T-cell (primary cell): ENCODE results near the gene TIMM44. TPM values are rescaled to one million over a fixed set of nuclear protein-coding genes. Genes with fewer than 3 reads are reported as not detected.

ENCODE experiments used
- ATAC-seq, 4 experiments: fragments of 200-7000 bp in 3 of 4; fragments of 150-1000 bp in 1 of 4; cut with Tn5 transposase; replicated peaks in 1 of 4; 1 replicate in 3 of 4; 2 replicates in 1 of 4; pipeline ENCODE4 v1.10.0; 2021; ENCODE audit warnings: moderate library complexity in 3 of 4, mild to moderate bottlenecking in 2 of 4, moderate number of reproducible peaks in 1 of 4
- CTCF ChIA-PET, 2 donors: fragments of 300-600 bp; sonication (Branson Sonifier 250); formaldehyde crosslinking; loops; one replicate each; lab custom pipeline; 2022; ENCODE audit warnings: antibody characterized with exemption in 2 of 2; lab: Charles Lee
- POLR2A ChIA-PET, 2 donors: fragments of 300-600 bp; sonication (Branson Sonifier 250); formaldehyde crosslinking; loops; one replicate each; lab custom pipeline; 2022; ENCODE audit warnings: antibody characterized with exemption in 2 of 2; lab: Charles Lee
- DNase-seq, 35 experiments: peaks; one replicate each; pipeline versions ENCODE4 v3.0.0 to v3.0.0-alpha.2; 2013 to 2023
- H3K27ac ChIP-seq: one replicate; pipeline ENCODE4 v1.5.1; 2013; ENCODE audit warnings: low read length
- H3K27me3 ChIP-seq, 2 experiments: replicated peaks in 1 of 2; 1 replicate in 1 of 2; 2 replicates in 1 of 2; pipeline versions ENCODE4 v1.6.1 to v1.7.0; 2013; ENCODE audit warnings: low read length in 1 of 2, mixed read lengths in 1 of 2; ENCODE audit not compliant: control insufficient read depth in 2 of 2, insufficient read depth in 2 of 2; ENCODE audit errors: extremely low read depth in 1 of 2
- H3K36me3 ChIP-seq, 2 donors: 1 replicate in 1 of 2; 2 replicates in 1 of 2; pipeline versions ENCODE4 v1.6.1 to v1.7.0; 2013; ENCODE audit warnings: low read length in 1 of 2; ENCODE audit not compliant: control insufficient read depth in 2 of 2, insufficient read depth in 1 of 2; ENCODE audit errors: extremely low read depth in 1 of 2
- H3K4me1 ChIP-seq, 2 experiments: 1 replicate in 1 of 2; 2 replicates in 1 of 2; pipeline versions ENCODE4 v1.6.1 to v1.7.0; 2013; ENCODE audit warnings: low read length in 2 of 2, mixed read lengths in 1 of 2; ENCODE audit not compliant: insufficient read depth in 2 of 2, control insufficient read depth in 1 of 2; ENCODE audit errors: extremely low read depth in 1 of 2
- H3K4me3 ChIP-seq, 2 donors: 1 replicate in 1 of 2; 2 replicates in 1 of 2; pipeline versions ENCODE4 v1.5.1 to v1.7.0; 2013; ENCODE audit warnings: mild to moderate bottlenecking in 2 of 2, low read length in 1 of 2, moderate library complexity in 1 of 2; ENCODE audit not compliant: control insufficient read depth in 1 of 2; ENCODE audit errors: extremely low read depth in 1 of 2
- H3K9me3 ChIP-seq: 2 replicates; pipeline ENCODE4 v1.7.0; 2013
- H3K27ac Mint-ChIP-seq, 2 donors: one replicate each; pipeline ENCODE4 v1.8.0; 2020 to 2021; ENCODE audit warnings: mild to moderate bottlenecking in 2 of 2, mixed read lengths in 2 of 2
- H3K27me3 Mint-ChIP-seq, 2 donors: one replicate each; pipeline ENCODE4 v1.8.0; 2021 to 2022; ENCODE audit warnings: mixed read lengths in 2 of 2
- H3K36me3 Mint-ChIP-seq: one replicate; pipeline ENCODE4 v1.8.0; 2021; ENCODE audit warnings: mixed read lengths
- H3K4me1 Mint-ChIP-seq, 3 donors: one replicate each; pipeline ENCODE4 v1.8.0; 2020 to 2022; ENCODE audit warnings: mixed read lengths in 3 of 3, mild to moderate bottlenecking in 1 of 3
- H3K4me3 Mint-ChIP-seq, 3 donors: one replicate each; pipeline ENCODE4 v1.8.0; 2020 to 2022; ENCODE audit warnings: mild to moderate bottlenecking in 3 of 3, mixed read lengths in 3 of 3, moderate library complexity in 3 of 3
- H3K9me3 Mint-ChIP-seq, 3 donors: one replicate each; pipeline ENCODE4 v1.8.0; 2020 to 2022; ENCODE audit warnings: mixed read lengths in 3 of 3
- WGBS: methylation state at CpG from one replicate; pipeline ENCODE4 v1.1.5; 2013; ENCODE audit warnings: missing lambda C conversion rate; ENCODE audit not compliant: insufficient coverage; 5-methylcytosine and 5-hydroxymethylcytosine counted together
- total RNA-seq, 35 experiments: library from RNA in 6 of 35; stranded (reverse) in 6 of 35; fragments of 120-200 nt in 1 of 35; gene quantifications; one replicate each; pipeline versions ENCODE4 v1.2.1 to v1.2.4 and lab custom pipeline; 2013 to 2026

The TIMM44 gene
- total RNA-seq, 5 donors from 2014 or later (not counting 1 experiment from before 2014, with no cell fraction given) = 72.7 to 99.4 (median 90.3) TPM

GRCh38 chr19:7978179-7978825 lies 34.8 kb upstream of the TIMM44 start:
- H3K4me1 ChIP-seq = no peaks in the 10 kb centered on the region
- H3K4me3 ChIP-seq = no peak overlapping the region
- H3K4me3 Mint-ChIP-seq = no peak overlapping the region
- H3K27me3 ChIP-seq = no peaks in the 10 kb centered on the region
- ChIA-PET POLR2A (no interaction called here), CTCF (no interaction called here)
- ATAC-seq = no peak
- H3K36me3 Mint-ChIP-seq = peaks cover 29% of the 10 kb centered on the region
- H3K27ac Mint-ChIP-seq = no peak overlapping the region
- WGBS = 99% methylated on average over 9 of the region's 12 CpGs
- no peaks in the 10 kb centered on the region for H3K9me3 Mint-ChIP-seq
- H3K27ac ChIP-seq = no peak overlapping the region
- no peaks in the 10 kb centered on the region for H3K9me3 ChIP-seq
- no peak for DNase-seq
- H3K4me1 Mint-ChIP-seq = no peaks in the 10 kb centered on the region
- H3K27me3 Mint-ChIP-seq = no peaks in the 10 kb centered on the region
- H3K36me3 ChIP-seq = peaks cover 24 to 74% of the 10 kb centered on the region in 2 donors

- no peak for ATAC-seq
- Histone ChIP-seq H3K27ac (no peak overlapping the region), H3K4me3 (no peak overlapping the region), H3K9me3 (no peaks in the 10 kb centered on the region), H3K4me1 (no peaks in the 10 kb centered on the region), H3K27me3 (no peaks in the 10 kb centered on the region), H3K36me3 (peaks cover 24 to 68% of the 10 kb centered on the region in 2 donors)
- ChIA-PET POLR2A (no interaction called here), CTCF (no interaction called here)
- no peak for DNase-seq
- Mint-ChIP-seq H3K36me3 (peaks cover 24% of the 10 kb centered on the region), H3K4me3 (no peak overlapping the region), H3K27ac (no peak overlapping the region), H3K4me1 (no peaks in the 10 kb centered on the region), H3K9me3 (no peaks in the 10 kb centered on the region), H3K27me3 (no peaks in the 10 kb centered on the region)
- 94% methylated on average over 5 of the region's 6 CpGs for WGBS
These were observed 34.2 kb upstream of the TIMM44 start for GRCh38 chr19:7977723-7978040.

GRCh38 chr19:7977021-7977722 lies 33.7 kb upstream of the TIMM44 start:
- peaks cover 25 to 65% of the 10 kb centered on the region in 2 donors for H3K36me3 ChIP-seq
- Mint-ChIP-seq H3K4me1 (no peaks in the 10 kb centered on the region), H3K27me3 (no peaks in the 10 kb centered on the region), H3K4me3 (no peak overlapping the region), H3K36me3 (peaks cover 20% of the 10 kb centered on the region), H3K27ac (no peak overlapping the region), H3K9me3 (no peaks in the 10 kb centered on the region)
- no peaks in the 10 kb centered on the region for H3K27me3 ChIP-seq
- ChIA-PET CTCF (no interaction called here), POLR2A (no interaction called here)
- DNase-seq (no peak), ATAC-seq (no peak)
- H3K4me3 ChIP-seq = no peak overlapping the region
- 100% methylated on average over 10 of the region's 15 CpGs for WGBS
- H3K27ac ChIP-seq = no peak overlapping the region
- no peaks in the 10 kb centered on the region for H3K4me1 ChIP-seq
- H3K9me3 ChIP-seq = no peaks in the 10 kb centered on the region

GRCh38 chr19:7976461-7976860 lies 33.0 kb upstream of the TIMM44 start:
- H3K9me3 Mint-ChIP-seq = no peaks in the 10 kb centered on the region
- no peak for ATAC-seq
- H3K27ac Mint-ChIP-seq = no peak overlapping the region
- H3K4me3 ChIP-seq = no peak overlapping the region
- no peaks in the 10 kb centered on the region for H3K4me1 ChIP-seq
- H3K9me3 ChIP-seq = no peaks in the 10 kb centered on the region
- POLR2A ChIA-PET = no interaction called here
- no peak overlapping the region for H3K27ac ChIP-seq
- DNase-seq = no peak
- peaks cover 28 to 73% of the 10 kb centered on the region in 2 donors for H3K36me3 ChIP-seq
- H3K36me3 Mint-ChIP-seq = peaks cover 18% of the 10 kb centered on the region
- no peaks in the 10 kb centered on the region for H3K4me1 Mint-ChIP-seq
- WGBS = 70% methylated on average over 1 of the region's 4 CpGs
- CTCF ChIA-PET = no interaction called here
- H3K27me3 Mint-ChIP-seq = no peaks in the 10 kb centered on the region
- no peak overlapping the region for H3K4me3 Mint-ChIP-seq
- H3K27me3 ChIP-seq = no peaks in the 10 kb centered on the region

GRCh38 chr19:7975037-7975436 lies 31.6 kb upstream of the TIMM44 start:
- H3K9me3 ChIP-seq = no peaks in the 10 kb centered on the region
- Mint-ChIP-seq H3K9me3 (no peaks in the 10 kb centered on the region), H3K27me3 (no peaks in the 10 kb centered on the region), H3K4me1 (no peaks in the 10 kb centered on the region), H3K4me3 (no peak overlapping the region), H3K27ac (no peak overlapping the region), H3K36me3 (peaks cover 13% of the 10 kb centered on the region)
- no peak overlapping the region for H3K4me3 ChIP-seq
- POLR2A ChIA-PET = no interaction called here
- H3K4me1 ChIP-seq = no peaks in the 10 kb centered on the region
- ATAC-seq = no peak
- no peak overlapping the region for H3K27ac ChIP-seq
- CTCF ChIA-PET = interaction anchor here in 1 of 2 donors (0.5 kb wide), 1 partner anchor 500 kb away, joined by 3 read pairs; no protein-coding TSS in a partner anchor
- no peaks in the 10 kb centered on the region for H3K27me3 ChIP-seq
- H3K36me3 ChIP-seq = peaks cover 28 to 61% of the 10 kb centered on the region in 2 donors
- no peak for DNase-seq
- 99% methylated on average over 7 of the region's 7 CpGs for WGBS

- no peaks in the 10 kb centered on the region for H3K27me3 Mint-ChIP-seq
- H3K36me3 ChIP-seq = peaks cover 31 to 58% of the 10 kb centered on the region in 2 donors
- DNase-seq (no peak), ATAC-seq (no peak)
- no peaks in the 10 kb centered on the region for H3K27me3 ChIP-seq
- H3K4me1 Mint-ChIP-seq = no peaks in the 10 kb centered on the region
- H3K4me3 Mint-ChIP-seq = no peak overlapping the region
- CTCF ChIA-PET = no interaction called here
- H3K36me3 Mint-ChIP-seq = peaks cover 7% of the 10 kb centered on the region
- H3K9me3 ChIP-seq = no peaks in the 10 kb centered on the region
- POLR2A ChIA-PET = no interaction called here
- H3K4me3 ChIP-seq = no peak overlapping the region
- H3K4me1 ChIP-seq = no peaks in the 10 kb centered on the region
- no peaks in the 10 kb centered on the region for H3K9me3 Mint-ChIP-seq
- no peak overlapping the region for H3K27ac Mint-ChIP-seq
- 95% methylated on average over 12 of the region's 12 CpGs for WGBS
- H3K27ac ChIP-seq = no peak overlapping the region
These were observed 30.4 kb upstream of the TIMM44 start for GRCh38 chr19:7973883-7974282.
